Suprapubic skin (tissue), 4 donors: ENCODE measurements around the gene NOD1. TPM values are rescaled to one million over a fixed set of nuclear protein-coding genes. Genes with fewer than 3 reads are reported as not detected.

Source experiments
- DNase-seq, 2 donors: peaks; one replicate each; pipeline ENCODE4 v3.0.0-alpha.2; 2019; ENCODE audit warnings: low spot score in 2 of 2
- H3K27ac ChIP-seq: fragments of 200-600 bp; sonication (generic); one replicate; pipeline ENCODE4 v1.5.1; 2019
- H3K27me3 ChIP-seq: fragments of 200-600 bp; sonication (generic); one replicate; pipeline ENCODE4 v1.5.1; 2019
- H3K36me3 ChIP-seq: fragments of 200-600 bp; sonication (generic); one replicate; pipeline ENCODE4 v1.5.1; 2019
- H3K4me1 ChIP-seq: fragments of 200-600 bp; sonication (generic); one replicate; pipeline ENCODE4 v1.5.1; 2019
- H3K4me3 ChIP-seq: fragments of 200-600 bp; sonication (generic); one replicate; pipeline ENCODE4 v1.5.1; 2019; ENCODE audit warnings: mild to moderate bottlenecking
- H3K9me3 ChIP-seq: fragments of 200-600 bp; sonication (generic); one replicate; pipeline ENCODE4 v1.5.1; 2019
- EP300 ChIP-seq: sonication (generic); formaldehyde crosslinking; IDR thresholded peaks from one replicate; pipeline ENCODE4 v1.6.1; 2017; ENCODE audit warnings: antibody characterized with exemption
- POLR2A ChIP-seq, 2 donors: fragments of 450-650 bp; IDR thresholded peaks; one replicate each; pipeline ENCODE4 v1.6.1; 2017; ENCODE audit warnings: antibody characterized with exemption in 2 of 2, mild to moderate bottlenecking in 2 of 2, moderate library complexity in 2 of 2
- POLR2AphosphoS5 ChIP-seq, 3 donors: sonication (generic); formaldehyde crosslinking; IDR thresholded peaks; one replicate each; pipeline ENCODE4 v1.6.1; 2017; ENCODE audit warnings: antibody characterized with exemption in 3 of 3
- WGBS: methylation state at CpG from one replicate; pipeline ENCODE4 v1.1.5; 2018; 5-methylcytosine and 5-hydroxymethylcytosine counted together
- total RNA-seq, 4 donors: library from RNA; depleted of rRNA; stranded (reverse); fragments of >200 nt; gene quantifications; one replicate each; pipeline ENCODE4 v1.1.0, GENCODE V29; 2016
- TF ChIP-seq, protein P1 (sequence below), 2 donors: fragments of 200-600 bp in 1 of 2; fragments of 450-650 bp in 1 of 2; sonication (generic) in 1 of 2; IDR thresholded peaks; one replicate each; pipeline ENCODE4 v1.5.1; 2016 to 2019; ENCODE audit warnings: antibody characterized with exemption in 2 of 2, mild to moderate bottlenecking in 1 of 2, moderate library complexity in 1 of 2

The NOD1 gene
- total RNA-seq, 4 donors from 2014 or later, result 9.2 to 22.8 (median 13.4) TPM

DNA sequence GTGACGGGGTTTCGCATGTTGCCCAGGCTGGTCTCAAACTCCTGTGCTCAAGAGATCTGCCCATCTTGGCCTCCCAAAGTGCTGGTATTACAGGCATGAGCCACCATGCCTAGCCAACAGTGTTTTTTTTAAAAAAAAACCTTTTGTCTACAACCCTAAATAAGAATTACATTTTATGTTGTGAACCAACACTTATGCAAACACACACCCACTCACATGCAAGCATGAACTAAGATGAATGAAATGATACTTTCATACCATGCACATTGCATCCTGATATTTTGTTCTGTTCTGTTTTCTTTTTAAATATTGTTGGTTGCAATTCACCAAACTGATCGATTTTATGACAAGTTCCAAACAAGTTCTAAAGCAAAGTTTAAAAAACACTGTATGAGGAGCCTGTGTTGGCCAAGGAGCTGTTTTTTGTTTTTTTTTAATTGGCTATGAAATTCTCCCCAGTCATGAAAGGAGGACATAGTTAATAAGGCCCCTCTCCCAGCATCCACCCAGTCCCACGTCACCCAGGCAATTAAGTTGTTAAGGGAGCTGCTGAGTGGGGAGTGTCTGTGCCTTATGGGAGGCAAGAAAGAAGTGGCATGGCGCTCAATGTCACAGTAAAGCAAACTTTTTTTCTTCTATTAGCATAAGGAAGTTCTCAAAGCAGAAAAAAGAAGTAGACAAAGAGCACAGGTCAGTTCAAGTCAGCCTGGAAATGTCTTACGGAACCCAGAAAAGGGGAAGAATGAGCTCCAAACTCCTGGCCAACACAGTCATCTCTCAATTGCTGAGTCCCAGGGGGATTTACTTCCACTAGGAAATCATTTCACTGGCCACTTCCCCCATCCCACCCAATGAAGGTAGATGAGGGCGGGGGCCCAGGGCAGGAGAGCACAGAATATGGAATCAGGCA lies 50.1 kb downstream of the NOD1 start:
- WGBS, result 90% methylated on average over 7 of the region's 7 CpGs
- Histone ChIP-seq H3K27me3 (no peaks in the 10 kb centered on the region), H3K36me3 (peaks cover 69% of the 10 kb centered on the region), H3K4me1 (peaks cover 26% of the 10 kb centered on the region), H3K4me3 (no peak overlapping the region), H3K27ac (no peak overlapping the region), H3K9me3 (no peaks in the 10 kb centered on the region)
- no peak for DNase-seq
- TF ChIP-seq POLR2AphosphoS5 (IDR thresholded peaks at IDR 0.05) (no peak), EP300 (no peak), POLR2A (IDR thresholded peaks at IDR 0.05) (no peak)

DNA sequence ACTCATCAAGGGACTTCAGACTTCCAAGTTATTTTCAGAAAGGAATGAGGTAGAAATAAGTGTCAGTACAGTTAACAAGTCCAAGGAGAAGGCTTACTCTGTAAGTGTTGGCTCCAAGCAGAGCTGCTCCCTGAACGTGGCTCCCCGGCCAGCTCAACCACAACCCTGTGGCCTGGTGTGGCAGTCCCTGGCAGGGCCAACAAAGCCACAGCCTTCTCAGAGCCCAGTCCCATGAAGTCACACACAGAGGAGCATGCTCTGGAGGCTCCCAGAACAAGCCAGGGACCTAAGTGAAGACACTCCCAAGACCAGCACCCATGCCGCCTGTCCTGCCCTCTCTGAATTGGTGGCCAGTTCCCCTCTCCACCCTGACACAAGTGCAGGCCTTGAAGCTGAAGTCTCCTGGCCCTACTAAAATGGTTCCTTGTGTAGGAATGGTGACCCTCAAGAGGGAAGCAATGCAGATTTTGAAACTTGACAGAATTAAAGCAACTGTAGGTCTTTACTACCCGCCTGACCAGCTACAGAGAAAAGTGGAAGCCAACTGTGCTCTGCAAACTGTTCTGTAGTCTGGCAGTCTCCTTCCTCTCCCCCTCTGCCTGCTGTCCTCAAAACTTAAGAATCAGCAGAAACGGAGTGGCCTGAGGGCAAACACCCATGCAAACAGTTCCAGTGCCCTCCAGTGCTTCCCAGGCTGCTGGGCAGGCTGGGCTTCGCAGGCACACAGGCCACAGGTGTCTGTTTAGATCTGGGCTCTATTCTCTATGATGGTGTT lies 51.1 kb downstream of the NOD1 start:
- Histone ChIP-seq H3K4me3 (no peak overlapping the region), H3K27me3 (no peaks in the 10 kb centered on the region), H3K27ac (no peak overlapping the region), H3K36me3 (peaks cover 69% of the 10 kb centered on the region), H3K4me1 (peaks cover 16% of the 10 kb centered on the region), H3K9me3 (no peaks in the 10 kb centered on the region)
- WGBS, result 77% methylated on average over 6 of the region's 6 CpGs
- no peak for DNase-seq
- TF ChIP-seq POLR2AphosphoS5 (IDR thresholded peaks at IDR 0.05), result no peak
- no peak for TF ChIP-seq POLR2A (IDR thresholded peaks at IDR 0.05)
- TF ChIP-seq, protein P1, sequence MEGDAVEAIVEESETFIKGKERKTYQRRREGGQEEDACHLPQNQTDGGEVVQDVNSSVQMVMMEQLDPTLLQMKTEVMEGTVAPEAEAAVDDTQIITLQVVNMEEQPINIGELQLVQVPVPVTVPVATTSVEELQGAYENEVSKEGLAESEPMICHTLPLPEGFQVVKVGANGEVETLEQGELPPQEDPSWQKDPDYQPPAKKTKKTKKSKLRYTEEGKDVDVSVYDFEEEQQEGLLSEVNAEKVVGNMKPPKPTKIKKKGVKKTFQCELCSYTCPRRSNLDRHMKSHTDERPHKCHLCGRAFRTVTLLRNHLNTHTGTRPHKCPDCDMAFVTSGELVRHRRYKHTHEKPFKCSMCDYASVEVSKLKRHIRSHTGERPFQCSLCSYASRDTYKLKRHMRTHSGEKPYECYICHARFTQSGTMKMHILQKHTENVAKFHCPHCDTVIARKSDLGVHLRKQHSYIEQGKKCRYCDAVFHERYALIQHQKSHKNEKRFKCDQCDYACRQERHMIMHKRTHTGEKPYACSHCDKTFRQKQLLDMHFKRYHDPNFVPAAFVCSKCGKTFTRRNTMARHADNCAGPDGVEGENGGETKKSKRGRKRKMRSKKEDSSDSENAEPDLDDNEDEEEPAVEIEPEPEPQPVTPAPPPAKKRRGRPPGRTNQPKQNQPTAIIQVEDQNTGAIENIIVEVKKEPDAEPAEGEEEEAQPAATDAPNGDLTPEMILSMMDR (IDR thresholded peaks at IDR 0.05), result no peak
- no peak for TF ChIP-seq EP300

DNA sequence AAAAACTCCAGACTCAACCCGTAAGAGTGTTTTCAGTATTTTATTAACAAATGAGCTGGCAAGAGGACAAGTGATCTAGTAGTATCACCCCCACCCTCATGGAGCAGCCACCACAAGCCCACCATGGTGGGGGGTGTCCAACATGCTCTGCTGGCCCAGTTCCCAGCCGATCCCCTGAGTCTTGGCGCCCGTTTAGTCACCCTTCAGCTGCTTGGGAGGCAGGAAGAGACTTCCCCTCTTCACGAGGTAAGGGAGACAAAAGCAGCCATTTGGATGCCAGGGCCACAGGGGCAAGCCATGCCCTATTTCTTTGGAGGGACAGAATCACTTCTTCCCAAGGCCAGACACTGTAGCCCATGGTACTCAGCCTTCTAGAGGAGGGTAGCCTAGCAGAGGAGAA lies 54.1 kb downstream of the NOD1 start:
- TF ChIP-seq POLR2AphosphoS5 (IDR thresholded peaks at IDR 0.05) (no peak), POLR2A (IDR thresholded peaks at IDR 0.05) (no peak), EP300 (no peak)
- TF ChIP-seq, protein P1 (IDR thresholded peaks at IDR 0.05), result no peak
- no peaks in the 10 kb centered on the region for H3K9me3 ChIP-seq
- H3K27ac ChIP-seq, result no peak overlapping the region
- no peak overlapping the region for H3K4me3 ChIP-seq
- no peaks in the 10 kb centered on the region for H3K4me1 ChIP-seq
- peaks cover 59% of the 10 kb centered on the region for H3K36me3 ChIP-seq
- H3K27me3 ChIP-seq, result no peaks in the 10 kb centered on the region
- no peak for DNase-seq
- 90% methylated on average over 5 of the region's 5 CpGs for WGBS

DNA sequence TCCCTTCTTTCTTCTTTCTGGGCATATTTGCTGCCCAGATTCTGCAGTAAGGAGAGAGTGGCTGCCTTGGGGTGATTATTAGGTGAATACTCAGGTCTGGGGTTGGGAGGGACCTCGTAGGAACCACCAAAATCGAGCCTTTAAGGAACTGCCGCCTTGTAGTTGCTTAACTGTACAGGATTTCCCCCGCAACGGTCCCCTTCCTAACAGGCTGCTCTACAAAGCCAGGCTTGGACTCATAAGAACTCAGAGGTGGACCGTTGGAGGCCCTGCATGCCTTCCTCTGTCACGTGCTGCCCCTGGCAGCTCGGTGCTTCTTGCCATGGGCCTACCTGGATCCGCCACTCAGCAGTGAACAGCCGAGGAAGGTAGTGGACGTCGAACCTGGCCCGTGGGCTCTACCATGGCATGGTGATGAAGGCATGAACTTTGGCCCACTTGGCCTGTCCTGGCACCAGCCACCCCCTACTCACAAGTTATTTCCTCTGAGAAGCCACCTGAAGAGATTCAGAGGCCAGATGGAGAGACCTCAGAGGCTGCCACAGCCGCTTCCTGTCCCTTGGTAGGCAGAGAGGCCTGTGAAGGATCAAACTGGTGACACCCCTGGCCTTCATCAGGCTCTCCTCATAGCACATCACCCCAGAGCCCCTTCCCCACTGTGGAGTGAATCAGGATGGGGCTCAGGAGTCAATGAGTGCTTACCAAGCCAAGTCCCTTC lies 54.6 kb downstream of the NOD1 start:
- Histone ChIP-seq H3K36me3 (peaks cover 53% of the 10 kb centered on the region), H3K27ac (no peak overlapping the region), H3K27me3 (no peaks in the 10 kb centered on the region), H3K4me1 (no peaks in the 10 kb centered on the region), H3K4me3 (no peak overlapping the region), H3K9me3 (no peaks in the 10 kb centered on the region)
- no peak for DNase-seq
- TF ChIP-seq POLR2A (IDR thresholded peaks at IDR 0.05) (no peak), EP300 (no peak)
- TF ChIP-seq, protein P1 (IDR thresholded peaks at IDR 0.05), result no peak
- WGBS, result 94% methylated on average over 13 of the region's 14 CpGs

DNA sequence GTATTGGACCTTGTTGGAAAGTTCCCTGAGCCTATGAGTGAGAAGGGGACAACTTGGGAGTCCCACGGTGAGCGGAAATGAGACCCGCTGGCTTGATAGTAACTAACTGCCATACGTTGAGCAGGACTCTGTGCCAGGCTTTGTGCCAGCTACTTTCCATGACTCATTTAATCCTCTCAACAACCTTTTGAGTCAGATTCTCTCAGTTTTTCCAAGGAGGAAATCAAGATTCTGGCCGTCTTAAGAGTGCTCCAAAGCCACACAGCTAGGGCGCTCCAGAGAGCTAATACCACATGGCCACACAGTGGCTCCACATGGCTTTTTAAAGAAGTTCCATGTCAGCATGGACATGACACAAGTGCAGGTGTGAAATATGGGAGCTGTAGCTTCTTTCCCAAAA lies 55.7 kb downstream of the NOD1 start:
- no peak for TF ChIP-seq POLR2AphosphoS5 (IDR thresholded peaks at IDR 0.05)
- no peak for TF ChIP-seq EP300
- TF ChIP-seq POLR2A (IDR thresholded peaks at IDR 0.05), result no peak
- TF ChIP-seq, protein P1 (IDR thresholded peaks at IDR 0.05), result no peak
- 75% methylated on average over 6 of the region's 6 CpGs for WGBS
- Histone ChIP-seq H3K4me1 (no peaks in the 10 kb centered on the region), H3K27me3 (no peaks in the 10 kb centered on the region), H3K9me3 (no peaks in the 10 kb centered on the region), H3K4me3 (no peak overlapping the region), H3K27ac (no peak overlapping the region), H3K36me3 (peaks cover 43% of the 10 kb centered on the region)
- DNase-seq, result no peak
